ENCODE measurements around the gene TREM2. TPM values are rescaled to one million over a fixed set of nuclear protein-coding genes. Genes with fewer than 3 reads are reported as not detected.
"Not testable (repeated sequence)": the region's sequence is repeated elsewhere in the genome, so short reads cannot be mapped to it uniquely, and the experiment has no call there.

Gene TREM2
- total RNA-seq, 1 donor from 2014 or later = 0.59 TPM

- no peak for ATAC-seq
- intact Hi-C loops (cut with micrococcal nuclease) = no loop called here
These were observed 3.4 kb downstream of the TREM2 start for GRCh38 chr6:41159415-41160082.

DNA sequence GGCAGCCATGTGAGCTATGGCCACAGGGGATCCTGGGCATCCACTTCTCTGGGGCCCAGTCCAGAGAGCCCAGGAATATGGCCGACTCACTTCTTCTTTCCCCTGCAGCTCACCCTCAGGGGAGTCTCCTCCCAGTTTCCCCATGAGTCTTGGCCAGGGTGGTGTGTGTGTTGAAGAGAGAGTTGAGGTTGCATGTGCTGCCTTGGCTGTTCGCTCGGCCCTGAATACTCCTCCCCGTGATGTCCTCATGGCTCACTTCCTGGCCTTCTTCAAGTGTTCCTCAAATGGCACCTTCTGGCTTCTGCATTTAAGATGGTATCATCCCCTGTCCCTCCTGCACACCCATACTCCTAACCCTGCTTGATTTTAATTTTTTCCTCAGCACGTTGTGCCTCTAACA is 5.6 kb downstream of the TREM2 start:
- peak; percentile 28 for ATAC-seq

More at GRCh38 chr6:41159415-41160082, 3.4 kb downstream of the TREM2 start:
- DNase-seq = no peak

DNA sequence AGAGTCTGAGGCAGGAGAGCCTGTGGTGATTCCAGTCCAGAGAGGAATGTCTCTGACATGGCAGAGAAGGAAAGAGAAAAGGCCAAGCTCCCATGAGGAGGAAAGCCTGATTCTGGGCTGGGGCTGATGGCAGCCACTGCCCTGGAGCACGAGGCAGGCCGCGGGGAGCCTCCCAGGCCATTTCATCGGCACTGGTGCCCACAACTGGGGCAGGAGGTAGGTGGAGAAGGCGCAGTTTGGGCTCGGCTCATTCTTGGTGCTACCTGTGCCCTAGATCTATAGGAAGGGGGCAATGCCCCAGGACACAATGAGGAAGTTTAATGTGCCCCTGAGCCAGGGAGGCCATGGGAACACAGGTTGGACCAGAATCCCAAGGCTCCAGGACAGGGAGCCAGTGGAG is 6.1 kb downstream of the TREM2 start:
- DNase-seq = no peak
- no peak for ATAC-seq
- intact Hi-C loops (cut with micrococcal nuclease) = no loop called here

More for the DNA sequence above, 5.6 kb downstream of the TREM2 start:
- intact Hi-C loops (cut with micrococcal nuclease) = no loop called here
- DNase-seq = no peak

- DNase-seq (no peak), ATAC-seq (no peak)
- intact Hi-C loops (cut with micrococcal nuclease) = no loop called here
These were observed 6.9 kb downstream of the TREM2 start for GRCh38 chr6:41156001-41156400.

- DNase-seq = no peak
- no peak for ATAC-seq
- intact Hi-C loops (cut with micrococcal nuclease) = no loop called here
These were observed 7.6 kb downstream of the TREM2 start for GRCh38 chr6:41155132-41155805.

DNA sequence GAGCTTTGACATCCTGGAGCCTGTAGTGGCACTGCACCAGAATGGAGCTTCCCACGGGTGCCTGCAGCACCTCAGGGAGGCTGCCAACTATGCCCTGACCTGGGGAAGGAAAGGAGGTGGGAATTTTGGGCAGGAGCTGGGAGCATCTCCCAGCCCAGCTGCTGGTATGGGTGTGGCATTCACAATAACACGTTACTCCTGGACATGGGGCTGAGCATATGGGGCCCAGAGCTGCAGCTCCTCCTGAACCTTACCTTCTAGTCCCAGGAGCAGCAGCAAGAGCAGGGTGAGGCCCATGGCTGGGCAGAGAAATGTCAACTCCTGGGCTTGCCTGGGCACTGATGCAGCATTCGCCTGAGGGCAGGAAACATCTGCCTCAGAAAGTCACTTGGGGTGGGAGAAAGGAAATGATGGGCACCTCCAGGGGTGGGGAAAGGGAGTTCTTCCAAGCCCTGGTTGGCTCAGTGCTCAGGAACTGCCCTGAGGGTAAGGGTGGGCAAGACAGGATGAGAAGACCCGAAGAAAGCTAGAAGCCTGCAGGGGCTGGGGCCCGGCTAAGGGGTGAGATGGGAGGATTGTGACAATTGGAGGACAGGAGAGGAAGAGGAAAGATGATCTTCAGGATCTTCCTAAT is 8.8 kb downstream of the TREM2 start, which contains the start of gene TREML1:
TREML1 (minus strand) TSS at position 356 of the 634 bp plus-strand sequence; CDS start at position 297, 59 bp downstream.
- DNase-seq = no peak
- intact Hi-C loops (cut with micrococcal nuclease) = no loop called here
- ATAC-seq = no peak

DNA sequence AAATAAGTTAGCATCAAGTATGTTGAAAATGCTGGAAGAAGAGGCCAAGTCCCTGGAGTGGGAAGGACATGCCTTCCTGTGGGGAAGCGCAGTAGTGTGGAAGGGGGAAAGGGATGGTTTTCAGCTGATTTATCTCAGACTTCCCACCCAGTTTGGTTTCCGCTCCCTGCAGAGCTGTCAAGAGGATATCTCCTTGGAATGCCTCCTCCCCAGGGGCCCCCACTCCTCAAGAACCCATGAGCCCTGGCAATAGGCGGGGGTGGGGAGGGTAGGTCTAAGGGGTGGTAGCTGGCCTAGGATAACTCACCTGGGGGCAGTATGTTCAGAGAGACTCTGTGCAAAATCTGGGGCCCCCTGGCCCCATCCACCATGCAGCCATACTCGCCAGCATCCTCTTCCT is 9.5 kb downstream of the TREM2 start:
- intact Hi-C loops (cut with micrococcal nuclease) = no loop called here
- no peak for ATAC-seq
- no peak for DNase-seq

GRCh38 chr6:41150671-41151070 is 12.2 kb downstream of the TREM2 start:
- DNase-seq (no peak), ATAC-seq (no peak)
- intact Hi-C loops (cut with micrococcal nuclease) = no loop called here

DNA sequence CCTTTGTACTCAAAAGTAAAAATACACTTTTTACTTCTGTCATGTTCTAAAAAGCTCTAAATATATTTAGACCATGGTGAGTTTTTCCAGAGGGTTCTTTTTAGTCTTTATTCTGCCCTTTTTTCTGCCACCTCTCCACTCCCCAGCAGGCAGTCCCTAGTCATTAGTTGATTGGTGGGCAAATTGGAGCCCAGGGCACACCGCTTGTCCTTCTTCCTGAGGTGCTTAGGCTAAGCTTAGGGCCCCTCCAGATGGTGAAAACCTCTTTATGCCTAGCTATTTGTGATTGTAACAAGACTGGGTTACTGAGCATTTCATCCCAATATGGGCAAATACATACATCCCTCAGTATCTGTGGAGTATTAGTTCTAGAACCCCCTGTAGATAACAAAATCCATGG is 15.0 kb downstream of the TREM2 start:
- intact Hi-C loops (cut with micrococcal nuclease) = no loop called here
- ATAC-seq = no peak
- DNase-seq = no peak

DNA sequence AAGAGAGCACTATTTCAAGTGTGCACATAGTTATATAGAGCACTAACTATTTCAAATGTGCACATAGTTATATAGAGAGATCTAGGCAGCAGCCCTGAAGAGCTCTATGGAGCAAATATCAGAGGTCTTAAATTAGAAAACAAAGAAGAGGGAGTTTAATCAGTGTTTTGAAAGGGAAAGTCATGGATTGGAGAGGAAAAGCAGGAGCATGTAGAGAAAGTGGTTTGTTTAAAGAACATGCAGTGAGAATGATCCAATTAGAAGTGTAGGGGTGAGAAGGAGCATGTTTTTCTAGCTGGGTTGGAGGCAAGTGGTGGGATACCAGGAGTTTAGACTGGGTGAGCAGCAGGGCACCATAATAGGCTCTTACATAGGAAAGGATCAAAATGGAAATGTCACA is 26.0 kb downstream of the TREM2 start:
- DNase-seq = no peak
- ATAC-seq = no peak
- intact Hi-C loops (cut with micrococcal nuclease) = no loop called here

DNA sequence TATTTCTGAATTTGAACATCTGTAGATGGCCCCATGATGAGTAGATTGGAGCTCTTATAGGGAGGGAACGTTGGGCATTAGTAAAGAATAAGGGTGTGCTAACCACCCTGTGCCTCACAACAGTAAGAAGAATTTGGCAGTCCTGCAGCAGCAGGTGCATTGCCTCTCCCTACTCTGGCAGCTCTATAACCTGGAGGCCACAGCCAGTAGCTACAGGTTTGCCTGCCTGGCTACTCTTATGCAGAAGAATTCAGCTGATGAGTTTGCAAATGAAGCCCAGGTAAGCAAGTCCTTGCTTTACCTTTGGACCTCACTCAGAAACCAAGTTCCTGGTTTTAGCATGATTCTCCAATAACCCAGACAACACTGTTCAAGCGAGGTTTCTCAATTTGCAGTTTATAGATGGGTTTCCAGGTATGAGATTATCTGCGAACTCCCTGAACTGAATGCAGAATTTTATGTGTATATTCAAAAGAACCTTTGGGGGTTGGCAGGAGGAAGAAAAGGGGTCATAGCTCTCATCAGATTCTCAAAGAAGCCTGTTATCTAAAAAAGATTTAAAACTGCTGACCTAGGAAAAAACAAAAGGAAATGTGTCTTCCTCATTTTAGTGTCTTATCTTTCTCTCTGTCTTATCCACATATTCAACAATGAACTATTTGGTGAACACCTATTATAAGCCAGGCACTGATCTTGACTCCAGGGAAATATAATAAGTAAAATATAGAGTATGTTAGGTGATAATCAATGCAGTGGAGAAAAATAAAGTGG is 27.7 kb downstream of the TREM2 start:
- DNase-seq = no peak
- intact Hi-C loops (cut with micrococcal nuclease) = no loop called here
- ATAC-seq = no peak

- intact Hi-C loops (cut with micrococcal nuclease) = no loop called here
- DNase-seq = no peak
- ATAC-seq = no peak
These were observed 30.7 kb downstream of the TREM2 start for GRCh38 chr6:41132254-41132653.

DNA sequence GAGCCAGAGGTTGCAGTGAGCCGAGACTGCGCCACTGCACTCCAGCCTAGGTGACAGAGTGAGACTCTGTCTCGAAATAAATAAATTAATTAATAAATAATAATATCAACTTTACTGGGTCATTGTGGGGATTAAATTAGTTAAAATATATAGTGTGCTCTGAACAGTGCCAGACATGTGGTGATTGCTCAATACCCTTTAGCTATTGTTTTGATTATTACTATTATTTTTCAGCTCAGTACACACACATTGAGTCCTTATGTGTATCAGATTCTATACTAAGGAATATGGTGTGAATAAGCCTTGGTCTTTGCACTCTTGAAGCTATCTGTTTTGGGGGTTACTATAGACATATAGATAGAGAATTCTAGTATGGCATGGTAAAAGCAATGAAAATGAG is 37.6 kb downstream of the TREM2 start:
- ATAC-seq (no peak), DNase-seq (no peak)
- intact Hi-C loops (cut with micrococcal nuclease) = no loop called here

- no peak for DNase-seq
- no peak for ATAC-seq
- intact Hi-C loops (cut with micrococcal nuclease) = no loop called here
These were observed 40.0 kb downstream of the TREM2 start for GRCh38 chr6:41122918-41123317.

DNA sequence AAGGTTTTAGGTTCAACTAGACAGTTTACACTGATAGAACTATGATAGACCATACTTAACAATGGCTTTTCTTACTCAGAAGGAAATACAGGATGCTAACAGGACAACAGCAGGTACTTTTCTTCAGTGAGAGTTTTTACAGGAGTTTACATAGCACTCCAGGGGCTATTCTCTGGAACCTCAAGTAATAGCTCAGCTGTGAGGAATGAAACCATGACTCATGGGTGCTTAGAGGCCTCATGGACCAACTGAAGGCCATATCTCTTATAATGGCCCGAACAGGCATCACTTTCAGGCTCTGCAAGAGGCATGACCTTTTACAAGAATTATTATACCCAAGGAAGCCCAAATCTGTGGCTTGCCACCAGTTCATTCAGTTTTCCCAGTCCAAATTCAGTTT is 40.5 kb downstream of the TREM2 start:
- intact Hi-C loops (cut with micrococcal nuclease) = no loop called here
- DNase-seq = no peak
- no peak for ATAC-seq

DNA sequence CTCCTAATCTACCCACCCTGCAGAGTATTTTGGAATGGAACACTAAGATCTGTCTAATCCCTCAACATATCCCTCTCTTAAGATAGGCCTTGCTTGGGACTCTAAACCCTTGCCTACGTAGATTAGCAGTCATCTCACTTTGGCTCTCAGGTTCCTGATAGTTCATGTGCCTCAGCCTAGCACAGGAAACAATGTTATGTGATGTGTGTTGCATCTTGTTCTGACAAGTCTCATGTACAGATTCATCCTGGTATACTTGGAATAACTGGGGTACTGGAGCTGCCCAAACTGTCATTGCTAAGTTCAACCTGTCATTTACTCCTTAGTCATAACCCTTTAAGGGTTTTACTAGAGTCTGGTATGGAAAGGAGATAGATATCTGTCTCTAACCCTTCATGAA is 42.9 kb downstream of the TREM2 start:
- ATAC-seq (no peak), DNase-seq (no peak)
- intact Hi-C loops (cut with micrococcal nuclease) = no loop called here

- no peak for ATAC-seq
- intact Hi-C loops (cut with micrococcal nuclease) = no loop called here
- DNase-seq = no peak
These were observed 43.4 kb downstream of the TREM2 start for GRCh38 chr6:41119508-41119907.

GRCh38 chr6:41115027-41115426 is 47.9 kb downstream of the TREM2 start:
- intact Hi-C loops (cut with micrococcal nuclease); ATAC-seq; DNase-seq: not testable (repeated sequence)

GRCh38 chr6:41111017-41111416 is 51.9 kb downstream of the TREM2 start:
- DNase-seq = no peak
- ATAC-seq = no peak
- intact Hi-C loops (cut with micrococcal nuclease) = no loop called here

All from left ventricle myocardium superior (tissue), 1 donor.